ENCODE data around the gene AIM2. TPM values are rescaled to one million over a fixed set of nuclear protein-coding genes. Genes with fewer than 3 reads are reported as not detected.

AIM2 gene
- total RNA-seq, 1 experiment from 2014 or later: 1.1 TPM

GRCh38 chr1:159030877-159031447 is 45.6 kb downstream of the AIM2 start:
- DNase-seq: no peak
- no peak overlapping the region for H2BK15ac ChIP-seq (ENCODE audit: low read depth, low read length)
- H3K27ac Mint-ChIP-seq: peak overlapping the region in 1 of 3 experiments; percentile 50; a peak in 2 of 7 replicates
- no peaks in the 10 kb centered on the region for H3K79me1 ChIP-seq (ENCODE audit: insufficient read depth, low read depth, low read length, poor library complexity, severe bottlenecking)
- H2AK5ac ChIP-seq (ENCODE audit: insufficient read length, low read length): no peak overlapping the region
- H2BK120ac ChIP-seq (ENCODE audit: low read depth, low read length, poor library complexity, severe bottlenecking): no peak overlapping the region
- H3K14ac ChIP-seq (ENCODE audit: insufficient read depth, low read length): no peak overlapping the region
- no peak overlapping the region for H2BK20ac ChIP-seq (ENCODE audit: low read depth, low read length, poor library complexity, severe bottlenecking)
- whole genome bisulfite sequencing (ENCODE audit: extremely low coverage, insufficient read length, low lambda C conversion rate): no CpG with 5 or more reads among the region's 3 CpGs
- peaks cover 14% of the 10 kb centered on the region in 2 experiments for H3K4me1 Mint-ChIP-seq
- no peaks in the 10 kb centered on the region for H3K23me2 ChIP-seq (ENCODE audit: insufficient read length, low read depth, low read length, poor library complexity, severe bottlenecking)
- H4K91ac ChIP-seq (ENCODE audit: insufficient read length, low read depth, low read length): no peak overlapping the region
- H4K5ac ChIP-seq (ENCODE audit: insufficient read length, low read depth, low read length): no peak overlapping the region
- no peak overlapping the region for H3K4ac ChIP-seq (ENCODE audit: low read depth, low read length)
- no peaks in the 10 kb centered on the region for H3K27me3 ChIP-seq (ENCODE audit: insufficient read depth, low read length)
- H3K4me1 ChIP-seq (ENCODE audit: insufficient read depth, low read length): no peaks in the 10 kb centered on the region
- no peak overlapping the region for H2BK12ac ChIP-seq (ENCODE audit: insufficient read length, low read depth, low read length)
- no peak overlapping the region for H2BK5ac ChIP-seq (ENCODE audit: insufficient read length, low read length)
- no peak overlapping the region for H2AFZ ChIP-seq (ENCODE audit: low read length)
- no peak for TF ChIP-seq CTCF (conservative IDR thresholded peaks at IDR 0.05)
- no peak overlapping the region; a peak in 1 of 5 replicates for H3K4me3 Mint-ChIP-seq
- H3K18ac ChIP-seq (ENCODE audit: insufficient read length, low read depth, low read length): peak overlapping the region; percentile 45
- H3K36me3 Mint-ChIP-seq (ENCODE audit: insufficient read depth in 1 of 3, low read depth in 3 of 3): peaks cover 0 to 17% (median 0%) of the 10 kb centered on the region in 3 experiments; a peak in 4 of 7 replicates
- H3K9ac ChIP-seq (ENCODE audit: extremely low read depth, insufficient read length, low read length): no peak overlapping the region
- no peak overlapping the region for H3T11ph ChIP-seq (ENCODE audit: low read length)
- H4K20me1 ChIP-seq (ENCODE audit: control insufficient read depth, insufficient read depth, insufficient read length): no peaks in the 10 kb centered on the region
- no peak overlapping the region for H4K8ac ChIP-seq (replicated peaks; ENCODE audit: insufficient read length, low read depth, low read length)
- no peak overlapping the region for H3K56ac ChIP-seq (ENCODE audit: insufficient read length, low read depth, low read length)
- no peak overlapping the region for H3K23ac ChIP-seq (ENCODE audit: insufficient read length, low read depth, low read length)
- no peak overlapping the region for H3K4me2 ChIP-seq (ENCODE audit: insufficient read depth, insufficient read length, low read length)
- H3K27ac ChIP-seq (ENCODE audit: insufficient read length, low read depth, low read length): no peak overlapping the region
- H3K79me2 ChIP-seq (ENCODE audit: insufficient read depth, low read length): no peaks in the 10 kb centered on the region; the same call in 1 of the 2 replicates
- H3K9me3 Mint-ChIP-seq: peaks cover 0 to 7% of the 10 kb centered on the region in 2 experiments; a peak in 2 of 5 replicates
- no peaks in the 10 kb centered on the region for H3K27me3 Mint-ChIP-seq (ENCODE audit: low read depth)
- H3K9me3 ChIP-seq (ENCODE audit: control insufficient read depth, low read depth, low read length): no peaks in the 10 kb centered on the region

Data from H9 (cell line).